ENCODE results near the gene GFOD1.
A peak's percentile ranks its signal among the peaks of the same experiment; 100 is the strongest.
"Not testable (repeated sequence)": the region's sequence is repeated elsewhere in the genome, so short reads cannot be mapped to it uniquely, and the experiment has no call there.

Gene GFOD1

DNA sequence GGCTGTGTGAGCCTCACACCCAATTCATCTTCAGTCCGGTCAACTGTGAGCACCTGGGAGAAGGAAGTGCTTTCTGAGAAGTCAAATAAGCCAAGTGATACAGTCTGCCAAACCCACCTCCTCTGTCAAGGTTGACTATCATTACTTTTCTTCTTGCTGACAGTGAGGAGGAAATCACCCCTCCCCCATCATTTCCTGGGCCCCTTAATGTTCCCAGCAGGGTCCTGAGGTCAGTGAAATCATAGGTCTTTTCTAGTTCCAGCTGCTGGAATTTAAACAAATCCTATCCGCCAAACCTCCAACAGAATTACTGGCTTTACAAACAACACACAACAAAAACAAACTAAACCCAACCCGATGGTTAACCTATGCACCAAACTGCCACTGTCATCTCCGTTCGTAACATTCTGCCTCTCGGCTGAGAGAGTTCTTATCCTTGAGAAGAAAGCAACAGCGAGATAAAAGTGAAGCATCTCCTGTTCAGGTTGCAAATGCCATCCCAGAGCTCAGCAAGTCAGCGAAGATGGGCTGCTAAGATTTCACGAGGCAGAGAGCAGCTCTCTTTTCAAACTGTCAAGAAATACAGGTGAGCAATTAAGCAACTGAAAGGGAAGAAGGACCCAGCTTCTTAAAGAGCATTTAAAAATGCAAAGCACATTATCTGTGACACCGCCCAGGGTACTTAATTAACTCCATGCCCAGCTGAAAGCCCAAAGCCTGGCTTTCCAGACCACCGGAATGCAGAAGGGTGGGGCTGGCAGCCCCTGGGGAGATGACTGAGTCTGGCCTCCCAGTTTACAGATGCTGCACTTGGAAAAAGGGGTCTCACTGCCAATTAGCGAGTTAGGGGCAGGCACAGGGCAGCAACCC is 24.7 kb downstream of the GFOD1 start:
- DNase-seq = no peak

GRCh38 chr6:13461805-13462204 is 25.6 kb downstream of the GFOD1 start:
- DNase-seq = no peak

DNA sequence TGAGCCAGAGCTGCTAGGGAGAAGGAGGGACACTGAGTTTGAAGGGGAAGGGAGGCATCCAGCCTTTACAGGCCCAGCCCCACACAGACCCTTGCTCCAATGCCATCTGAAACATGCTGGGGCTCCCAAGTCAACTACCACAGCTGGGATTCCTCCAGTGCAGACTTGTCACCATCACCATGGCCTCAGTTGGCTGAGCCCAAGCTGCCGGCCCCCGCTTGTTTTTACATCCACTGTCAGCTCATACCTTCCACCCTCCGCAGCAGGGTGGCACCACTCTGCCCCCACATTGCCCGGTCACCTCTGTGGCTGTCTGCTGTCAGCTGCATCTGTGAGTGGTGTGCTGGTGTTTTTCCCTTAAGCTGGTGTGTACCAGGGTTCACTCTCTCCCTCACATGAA is 26.1 kb downstream of the GFOD1 start:
- no peak for DNase-seq

GRCh38 chr6:13460289-13460688 is 27.1 kb downstream of the GFOD1 start:
- not testable (repeated sequence) for DNase-seq

GRCh38 chr6:13457577-13457976 is 29.8 kb downstream of the GFOD1 start:
- DNase-seq = no peak

- DNase-seq = no peak
Measured at GRCh38 chr6:13455552-13455966, 31.8 kb downstream of the GFOD1 start.

- no peak for DNase-seq
Measured at GRCh38 chr6:13454286-13455221, 32.8 kb downstream of the GFOD1 start.

GRCh38 chr6:13453771-13454251 is 33.6 kb downstream of the GFOD1 start:
- DNase-seq = no peak

GRCh38 chr6:13453153-13453552 is 34.2 kb downstream of the GFOD1 start:
- DNase-seq = no peak

GRCh38 chr6:13452346-13453117 is 34.9 kb downstream of the GFOD1 start:
- no peak for DNase-seq

- DNase-seq = no peak
Measured at GRCh38 chr6:13451181-13451895, 36.1 kb downstream of the GFOD1 start.

GRCh38 chr6:13450628-13451027 is 36.8 kb downstream of the GFOD1 start:
- DNase-seq = no peak

DNA sequence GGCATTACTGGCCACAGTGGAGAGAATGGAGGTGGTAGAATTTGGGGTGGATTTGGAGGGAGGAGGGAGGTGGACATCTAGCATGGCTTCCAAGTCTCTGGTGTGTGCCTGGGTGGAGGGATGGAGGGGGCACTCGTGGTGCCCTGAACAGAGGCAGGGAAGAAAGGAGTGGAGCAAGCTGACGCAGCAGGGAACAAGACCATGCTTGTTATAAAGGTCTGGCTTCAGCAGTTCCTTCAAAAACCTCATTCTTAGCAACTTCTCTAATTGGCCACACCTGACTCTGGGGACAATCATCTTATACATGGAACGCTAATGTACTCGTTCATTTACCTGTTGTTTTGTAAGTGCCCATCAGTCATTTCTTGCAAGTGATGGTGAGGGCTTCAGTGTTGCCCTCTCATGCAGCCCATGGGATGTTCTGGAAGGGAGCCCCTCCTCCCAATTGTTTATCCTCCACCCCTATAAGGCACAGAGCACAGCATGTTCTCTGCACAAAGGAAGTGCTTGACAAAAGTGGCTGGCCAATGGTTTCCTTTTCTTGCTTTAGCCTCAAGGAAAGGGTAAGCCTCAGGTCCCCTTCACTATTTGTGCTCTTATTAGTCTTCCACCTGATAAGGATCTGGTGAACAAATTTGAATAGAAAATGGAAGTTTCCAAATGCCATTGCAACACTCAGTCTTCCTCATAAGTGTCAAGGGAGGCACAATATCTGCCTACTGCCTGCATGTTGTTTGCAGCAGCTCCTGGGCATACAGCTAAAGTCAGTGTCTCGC is 39.3 kb downstream of the GFOD1 start:
- DNase-seq = no peak

- DNase-seq = no peak
Measured at GRCh38 chr6:13446381-13446780, 41.0 kb downstream of the GFOD1 start.

DNA sequence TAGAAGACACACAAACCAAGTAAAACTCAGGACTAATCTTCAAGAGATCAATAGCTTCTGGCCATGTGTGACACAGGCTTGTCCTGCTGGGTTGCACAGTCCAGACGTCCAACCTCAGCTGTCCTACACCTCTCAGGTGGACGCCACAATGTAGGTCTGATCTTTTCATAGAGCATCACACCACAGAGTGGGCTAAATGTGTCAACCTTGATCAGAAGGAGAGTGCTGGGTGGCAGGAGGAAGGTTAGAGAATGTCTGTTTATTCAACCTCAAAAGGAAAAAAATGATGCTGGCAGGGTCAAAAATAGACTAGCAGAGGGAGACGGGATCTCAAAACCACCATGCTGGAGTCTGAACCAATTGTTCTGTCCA is 41.7 kb downstream of the GFOD1 start:
- no peak for DNase-seq

DNA sequence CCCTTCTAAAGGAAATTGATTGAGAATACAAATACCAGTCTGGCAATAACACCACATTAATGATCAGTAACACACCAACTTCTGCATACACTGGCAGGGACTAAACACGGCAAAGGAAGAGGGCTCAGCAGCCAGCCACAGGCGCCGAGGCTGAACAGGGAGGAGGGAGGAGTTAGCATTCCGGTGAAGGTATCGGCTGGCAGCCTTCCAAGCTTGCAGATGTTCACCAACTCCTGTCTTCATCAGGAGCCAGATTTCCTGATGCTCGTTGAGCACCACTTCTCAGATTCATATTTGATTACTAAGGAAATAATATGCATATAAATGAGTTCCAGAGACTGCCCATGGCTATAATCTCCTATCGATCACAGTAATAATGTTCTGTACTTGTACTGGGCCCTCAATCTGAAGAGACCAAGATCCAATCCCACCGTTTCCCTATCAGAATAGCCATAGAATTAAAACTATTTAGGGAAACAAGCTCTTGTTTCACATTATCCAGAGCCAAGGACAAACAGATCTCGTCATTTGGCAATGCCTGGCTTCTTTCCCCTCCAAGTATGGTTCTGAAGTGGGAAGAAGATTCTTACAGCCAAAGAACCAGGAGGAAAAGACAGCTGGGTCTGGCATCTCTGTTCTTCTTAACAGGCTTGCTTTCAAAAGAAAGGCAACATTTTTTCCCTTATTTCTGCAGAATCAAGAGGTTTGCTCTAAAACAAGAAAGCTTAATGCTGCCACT is 42.2 kb downstream of the GFOD1 start:
- peak; percentile 71 for DNase-seq

DNA sequence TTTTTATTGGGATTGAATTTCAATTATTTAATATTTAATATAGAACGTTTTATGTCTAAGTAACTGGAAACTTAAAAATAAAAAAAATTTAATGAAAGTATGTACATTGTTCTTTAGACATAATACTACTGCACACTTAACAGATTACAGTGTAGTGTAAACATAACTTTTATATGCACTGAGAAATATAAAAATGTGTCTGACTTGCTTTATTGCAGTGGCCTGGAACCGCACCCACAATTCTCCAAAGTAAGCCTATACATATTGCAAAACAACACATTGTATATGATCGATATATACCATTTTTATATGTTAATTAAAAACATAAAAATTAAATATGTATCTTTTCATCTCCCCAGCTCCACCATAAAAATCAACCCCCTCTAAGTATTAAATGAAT is 42.8 kb downstream of the GFOD1 start:
- no peak for DNase-seq

GRCh38 chr6:13443978-13444377 is 43.4 kb downstream of the GFOD1 start:
- DNase-seq = not testable (repeated sequence)

DNA sequence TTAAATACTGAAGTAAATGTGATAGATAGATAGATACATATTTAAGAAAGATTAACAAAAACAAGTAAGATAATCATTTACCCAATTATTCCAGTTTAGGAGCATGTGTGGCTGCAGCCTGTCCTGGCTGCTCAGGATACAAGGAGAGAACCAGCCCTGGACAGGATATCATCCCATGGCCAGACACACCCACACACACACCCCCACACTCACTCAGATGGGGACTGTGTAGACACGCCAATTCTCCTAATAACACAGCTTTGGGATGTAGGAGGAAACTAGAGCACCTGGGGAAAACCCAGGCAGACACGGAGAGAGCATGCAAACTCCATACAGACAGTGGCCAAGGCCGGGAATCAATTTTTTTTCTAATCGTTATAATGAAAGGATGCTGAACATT is 45.6 kb downstream of the GFOD1 start:
- no peak for DNase-seq

DNA sequence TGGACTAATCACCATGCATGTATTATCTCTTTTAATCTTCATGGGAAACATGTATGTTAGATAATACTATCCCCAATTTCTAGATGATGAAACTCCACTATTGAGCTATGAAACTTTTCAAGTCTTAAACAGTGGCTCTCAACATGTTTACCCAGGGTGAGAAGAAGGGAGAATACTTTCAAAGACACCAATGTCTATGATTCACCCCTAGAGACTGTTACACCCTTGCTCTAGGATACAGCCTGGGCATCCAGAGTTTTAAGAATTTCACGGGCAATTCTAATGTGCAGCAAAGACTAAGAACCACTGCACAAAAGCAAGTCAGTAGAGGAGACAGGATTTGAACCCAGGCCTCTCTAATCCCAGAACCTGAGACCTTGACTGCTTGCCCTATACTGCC is 47.8 kb downstream of the GFOD1 start:
- no peak for DNase-seq

DNA sequence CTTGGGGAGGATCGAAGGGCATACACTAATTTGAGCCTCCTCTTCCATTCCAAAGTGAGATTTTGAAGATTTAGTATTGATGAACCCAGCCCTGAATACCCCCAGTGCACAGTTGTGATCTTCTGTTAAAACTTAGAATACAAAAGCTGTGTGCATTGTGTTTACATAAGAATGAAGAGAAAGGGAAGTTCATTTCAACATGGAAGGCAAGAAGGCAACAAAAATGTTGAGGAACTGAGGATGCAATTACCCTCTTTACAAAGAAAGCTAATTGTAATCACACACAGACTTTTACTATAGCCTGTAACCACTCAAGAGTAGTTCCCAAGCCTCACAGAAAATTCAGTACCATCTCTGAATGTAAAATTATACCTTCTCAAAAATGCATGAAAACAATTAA is 49.3 kb downstream of the GFOD1 start:
- no peak for DNase-seq

Measured in SHP77 treated with DMSO at 0.1 percent for 48 hours (cell line).